ENCODE measurements around the gene DBF4B.
"Not testable (repeated sequence)": the region's sequence is repeated elsewhere in the genome, so short reads cannot be mapped to it uniquely, and the experiment has no call there.

Gene DBF4B

DNA sequence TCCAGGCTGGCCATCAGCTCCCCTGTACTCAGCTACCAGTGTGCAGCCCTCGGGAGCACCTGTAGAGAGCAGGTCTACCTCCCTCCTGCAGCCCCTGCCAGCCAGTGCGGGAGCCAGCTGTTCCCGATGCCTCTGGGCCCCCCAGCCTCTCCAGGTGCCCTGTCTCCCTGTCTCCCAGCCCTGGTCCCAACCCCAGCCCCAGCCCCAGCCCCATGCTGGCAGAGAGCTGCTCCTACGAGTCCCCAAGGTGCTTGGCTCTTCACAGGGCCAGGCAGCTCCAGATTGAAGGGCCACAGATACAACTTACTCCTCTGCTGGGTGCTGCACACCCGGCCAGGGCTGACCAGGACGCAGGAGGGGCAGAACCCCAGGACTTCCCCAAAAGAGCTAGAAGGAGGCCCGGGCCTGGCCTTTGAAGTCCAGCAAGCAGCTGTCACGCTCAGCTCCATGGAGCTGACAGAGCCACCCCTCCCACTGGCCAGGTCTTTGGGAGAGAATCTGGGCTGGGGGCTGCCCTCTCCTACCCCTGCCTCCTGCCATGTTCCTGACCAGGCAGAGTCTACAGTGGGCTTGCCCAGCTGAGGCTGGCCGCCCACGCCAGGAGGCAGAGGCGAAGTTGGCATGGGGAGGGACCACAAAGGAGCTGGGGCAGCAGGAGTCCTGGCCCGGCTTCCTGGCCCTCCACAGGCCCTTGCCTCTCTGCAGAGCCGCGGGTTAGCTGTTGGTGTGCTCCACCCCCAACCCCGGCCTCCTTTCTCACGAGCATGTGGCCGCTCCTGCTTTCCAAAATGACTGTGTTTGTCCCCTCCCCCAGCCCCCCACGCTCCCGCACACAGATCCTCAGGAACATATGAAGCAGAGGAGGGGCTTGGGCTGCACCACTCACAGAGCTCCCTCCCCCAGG lies 40.9 kb downstream of the DBF4B start:
- H3K4me3 ChIP-seq (ENCODE audit: low read depth, low read length), result no peak overlapping the region
- TF ChIP-seq, protein P1, sequence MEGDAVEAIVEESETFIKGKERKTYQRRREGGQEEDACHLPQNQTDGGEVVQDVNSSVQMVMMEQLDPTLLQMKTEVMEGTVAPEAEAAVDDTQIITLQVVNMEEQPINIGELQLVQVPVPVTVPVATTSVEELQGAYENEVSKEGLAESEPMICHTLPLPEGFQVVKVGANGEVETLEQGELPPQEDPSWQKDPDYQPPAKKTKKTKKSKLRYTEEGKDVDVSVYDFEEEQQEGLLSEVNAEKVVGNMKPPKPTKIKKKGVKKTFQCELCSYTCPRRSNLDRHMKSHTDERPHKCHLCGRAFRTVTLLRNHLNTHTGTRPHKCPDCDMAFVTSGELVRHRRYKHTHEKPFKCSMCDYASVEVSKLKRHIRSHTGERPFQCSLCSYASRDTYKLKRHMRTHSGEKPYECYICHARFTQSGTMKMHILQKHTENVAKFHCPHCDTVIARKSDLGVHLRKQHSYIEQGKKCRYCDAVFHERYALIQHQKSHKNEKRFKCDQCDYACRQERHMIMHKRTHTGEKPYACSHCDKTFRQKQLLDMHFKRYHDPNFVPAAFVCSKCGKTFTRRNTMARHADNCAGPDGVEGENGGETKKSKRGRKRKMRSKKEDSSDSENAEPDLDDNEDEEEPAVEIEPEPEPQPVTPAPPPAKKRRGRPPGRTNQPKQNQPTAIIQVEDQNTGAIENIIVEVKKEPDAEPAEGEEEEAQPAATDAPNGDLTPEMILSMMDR (IDR thresholded peaks at IDR 0.05; ENCODE audit: borderline replicate concordance, insufficient read depth, low read depth, low read length), result no peak

DNA sequence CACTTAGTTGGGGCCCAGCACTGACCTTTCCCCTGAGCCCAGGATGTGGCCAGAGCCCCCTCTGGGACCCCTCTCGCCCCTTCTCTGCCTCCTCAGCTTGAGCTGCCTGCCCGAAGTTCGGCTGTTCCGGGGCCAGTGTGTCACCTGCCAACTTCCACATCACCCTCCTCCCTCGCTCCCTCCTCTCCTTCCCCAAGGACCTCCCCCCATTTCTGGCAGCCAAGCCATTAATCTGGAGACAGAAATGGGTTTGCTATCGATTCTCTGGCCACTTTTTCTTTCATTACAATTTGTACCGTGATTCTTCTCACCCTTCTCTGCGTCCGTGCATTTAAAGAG lies 41.5 kb downstream of the DBF4B start:
- TF ChIP-seq, protein P1 (IDR thresholded peaks at IDR 0.05; ENCODE audit: borderline replicate concordance, insufficient read depth, low read depth, low read length), result no peak

DNA sequence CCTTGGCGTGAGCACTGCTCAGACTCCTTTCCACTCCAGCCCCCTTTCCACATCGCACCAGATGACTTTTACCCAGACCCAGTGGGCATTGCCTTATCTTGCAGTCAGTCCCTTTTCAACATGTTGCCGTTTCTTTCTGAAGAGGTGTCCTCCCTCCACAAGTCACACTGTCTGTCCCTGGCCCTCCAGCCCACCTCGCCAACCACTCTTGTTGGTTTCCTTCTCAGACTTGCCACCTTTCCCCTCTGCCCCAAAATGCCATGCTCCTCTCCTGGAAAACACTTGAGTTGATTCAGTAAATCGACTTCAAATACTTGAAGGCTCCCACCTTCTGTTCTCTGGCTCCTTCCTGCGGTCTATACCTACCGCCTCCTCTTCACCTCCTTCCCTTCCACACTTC lies 42.9 kb downstream of the DBF4B start:
- H3K4me3 ChIP-seq (ENCODE audit: low read depth, low read length), result no peak overlapping the region
- TF ChIP-seq, protein P1 (IDR thresholded peaks at IDR 0.05; ENCODE audit: borderline replicate concordance, insufficient read depth, low read depth, low read length), result no peak

More for the DNA sequence above, 41.5 kb downstream of the DBF4B start:
- no peak overlapping the region for H3K4me3 ChIP-seq (ENCODE audit: low read depth, low read length)

DNA sequence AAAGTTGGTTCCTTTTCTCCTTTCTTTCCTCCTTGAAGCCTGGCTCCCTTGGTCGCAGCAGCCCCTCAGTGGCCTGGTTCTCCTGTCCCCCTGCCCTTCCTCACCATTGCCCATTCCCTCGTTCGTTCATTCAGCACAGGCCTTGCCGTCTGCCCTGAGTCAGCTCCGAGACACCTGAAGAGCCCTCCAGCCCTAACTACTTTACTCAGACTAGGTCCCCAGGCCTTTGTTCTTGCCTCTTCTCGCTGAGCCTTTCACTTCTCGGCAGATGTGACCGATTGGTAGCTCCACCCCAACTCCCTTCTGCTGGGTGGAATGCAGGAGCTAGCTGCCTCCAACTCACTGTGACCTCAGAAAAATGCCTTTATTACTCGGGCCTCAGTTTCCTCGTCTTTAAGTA lies 43.3 kb downstream of the DBF4B start:
- no peak overlapping the region for H3K4me3 ChIP-seq (ENCODE audit: low read depth, low read length)
- TF ChIP-seq, protein P1 (IDR thresholded peaks at IDR 0.05; ENCODE audit: borderline replicate concordance, insufficient read depth, low read depth, low read length), result no peak

DNA sequence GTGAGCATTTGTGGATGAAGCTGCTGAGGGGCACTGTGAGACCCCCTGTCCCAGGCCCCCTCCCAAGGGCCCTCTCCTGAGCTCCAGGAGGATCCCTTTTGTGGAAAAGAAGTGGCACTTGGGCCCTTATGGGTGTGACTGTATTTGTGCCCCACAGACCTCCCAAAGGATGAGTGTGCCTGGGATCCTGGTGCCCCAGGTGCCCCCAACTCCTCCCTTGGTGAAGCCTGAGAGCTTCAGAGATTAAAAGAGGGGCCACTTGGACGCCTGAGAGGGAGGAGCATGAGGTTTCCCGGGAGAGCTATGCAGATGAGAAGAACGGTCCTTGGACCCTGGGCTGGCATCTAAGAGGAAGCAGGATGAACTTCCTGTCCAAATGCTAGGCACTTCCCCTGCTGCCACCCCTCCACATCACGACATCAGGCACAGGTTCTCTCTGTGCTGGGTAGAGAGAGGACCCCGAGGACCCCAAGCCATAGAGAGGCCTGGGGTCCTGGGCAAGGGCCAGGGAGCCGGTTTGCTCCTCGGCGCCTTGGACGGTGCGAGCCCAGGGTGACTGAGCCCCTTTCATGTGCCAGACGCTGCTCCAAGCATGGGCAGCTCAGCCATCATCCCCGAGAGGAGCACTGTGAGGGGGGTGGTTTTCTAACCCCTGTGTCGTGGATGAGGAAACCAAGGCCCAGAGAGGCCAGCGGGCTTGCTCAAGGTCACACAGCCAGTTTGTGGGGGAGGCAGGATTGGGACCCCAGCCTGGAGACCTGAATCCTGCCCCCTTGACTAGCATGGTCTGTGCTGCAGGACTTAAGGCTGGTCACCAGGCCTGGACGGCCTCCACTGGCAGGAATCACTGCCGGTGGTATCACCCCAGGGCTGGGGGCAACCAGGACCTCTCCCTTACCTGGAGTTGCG lies 44.7 kb downstream of the DBF4B start:
- TF ChIP-seq, protein P1 (IDR thresholded peaks at IDR 0.05; ENCODE audit: borderline replicate concordance, insufficient read depth, low read depth, low read length), result no peak
- H3K4me3 ChIP-seq (ENCODE audit: low read depth, low read length), result no peak overlapping the region

DNA sequence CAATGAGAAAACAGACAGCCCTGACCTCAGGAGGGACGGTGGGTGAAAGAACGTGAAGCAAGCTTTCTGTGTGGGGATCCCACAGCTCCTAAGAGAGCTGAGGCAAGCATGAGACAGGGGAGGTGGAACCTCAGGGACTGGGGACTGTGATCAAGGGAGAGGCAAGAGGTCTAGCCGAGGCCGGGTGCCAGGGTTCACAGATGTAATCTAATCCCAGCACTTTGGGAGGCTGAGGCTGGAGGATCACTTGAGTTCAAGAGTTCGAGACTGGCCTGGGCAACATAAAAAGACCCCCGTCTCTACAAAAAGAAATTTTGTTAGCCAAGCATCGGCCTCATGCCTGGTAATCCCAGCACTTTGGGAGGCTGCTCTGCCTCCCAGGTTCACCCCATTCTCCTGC lies 45.8 kb downstream of the DBF4B start:
- TF ChIP-seq, protein P1 (IDR thresholded peaks at IDR 0.05; ENCODE audit: borderline replicate concordance, insufficient read depth, low read depth, low read length), result no peak

DNA sequence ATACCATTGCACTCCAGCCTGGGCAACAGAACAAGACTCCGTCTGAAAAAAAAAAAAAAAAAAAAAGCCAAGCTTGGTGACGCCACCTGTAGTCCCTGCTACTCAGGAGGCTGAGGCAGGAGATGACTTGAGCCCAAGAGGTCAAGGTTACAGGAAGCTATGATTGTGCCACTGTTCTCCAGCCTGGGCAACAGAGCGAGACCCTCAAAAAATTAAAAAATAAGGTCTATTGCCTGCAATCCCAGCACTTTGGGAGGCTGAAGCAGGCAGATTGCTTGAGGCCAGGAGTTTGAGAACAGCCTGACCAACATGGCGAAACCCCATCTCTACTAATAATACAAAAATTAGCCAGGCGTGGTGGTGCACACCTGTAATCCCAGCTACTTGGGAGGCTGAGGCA lies 46.7 kb downstream of the DBF4B start:
- H3K4me3 ChIP-seq (ENCODE audit: low read depth, low read length), result not testable (repeated sequence)

More for the DNA sequence above, 45.8 kb downstream of the DBF4B start:
- no peak overlapping the region for H3K4me3 ChIP-seq (ENCODE audit: low read depth, low read length)
